GM13977 (cell line): ENCODE results near the gene SH2B3.

Experiments used
- DNase-seq: peaks from one replicate; pipeline ENCODE4 v3.0.0; 2012; ENCODE audit warnings: low spot score
- CTCF ChIP-seq: IDR thresholded peaks from 2 replicates; pipeline ENCODE4 v1.5.1; 2012; ENCODE audit warnings: mild to moderate bottlenecking, control low read depth; ENCODE audit not compliant: insufficient read depth; ENCODE audit errors: extremely low read depth, missing control alignments
- in situ Hi-C: fragments of 300-500 bp; cut with MboI; formaldehyde crosslinking; loops from one replicate; pipeline ENCODE4 v1.12.0; 2022; ENCODE audit warnings: low sequenced_read_pairs, low pct_unique_long_range_greater_than_20kb, mixed read lengths, inconsistent platforms; ENCODE audit not compliant: unreplicated experiment

SH2B3 gene

GRCh38 chr12:111444314-111444924 is 38.7 kb downstream of the SH2B3 start:
- in situ Hi-C loops, result no loop called here
- peak; percentile 56 for DNase-seq
- TF ChIP-seq CTCF, result no peak

- in situ Hi-C loops, result loop anchor here (5.0 kb wide), 1 partner anchor 43 kb away; no protein-coding TSS in a partner anchor
- TF ChIP-seq CTCF, result no peak
- DNase-seq, result peak; percentile 89
These were observed 39.4 kb downstream of the SH2B3 start for GRCh38 chr12:111444925-111445725.

- no peak for TF ChIP-seq CTCF
- in situ Hi-C loops, result loop anchor here (5.0 kb wide), 1 partner anchor 44 kb away; no protein-coding TSS in a partner anchor
- no peak for DNase-seq
These were observed 40.2 kb downstream of the SH2B3 start for GRCh38 chr12:111445726-111446581.

- in situ Hi-C loops, result loop anchor here (5.0 kb wide), 1 partner anchor 45 kb away; no protein-coding TSS in a partner anchor
- no peak for DNase-seq
- no peak for TF ChIP-seq CTCF
These were observed 41.2 kb downstream of the SH2B3 start for GRCh38 chr12:111446631-111447570.

GRCh38 chr12:111447571-111448265 is 42.0 kb downstream of the SH2B3 start:
- in situ Hi-C loops, result loop anchor here (5.0 kb wide), 1 partner anchor 45 kb away; no protein-coding TSS in a partner anchor
- no peak for DNase-seq
- TF ChIP-seq CTCF, result no peak
